ENCODE measurements around the gene KRTAP4-5. TPM values are rescaled to one million over a fixed set of nuclear protein-coding genes. Genes with fewer than 3 reads are reported as not detected.
"Not testable (repeated sequence)": the region's sequence is repeated elsewhere in the genome, so short reads cannot be mapped to it uniquely, and the experiment has no call there.

The KRTAP4-5 gene
- total RNA-seq, 1 donor from 2014 or later, result not detected

GRCh38 chr17:41145261-41145660 lies 4.4 kb downstream of the KRTAP4-5 start:
- H3K4me3 Mint-ChIP-seq (ENCODE audit: unreplicated experiment), result no peak overlapping the region
- H3K27me3 Mint-ChIP-seq (ENCODE audit: unreplicated experiment), result no peaks in the 10 kb centered on the region
- no peak for TF ChIP-seq CTCF (IDR thresholded peaks at IDR 0.05)
- H3K36me3 Mint-ChIP-seq (ENCODE audit: unreplicated experiment), result peaks cover 10% of the 10 kb centered on the region
- no peak overlapping the region for H3K27ac Mint-ChIP-seq (ENCODE audit: unreplicated experiment)
- peaks cover 25% of the 10 kb centered on the region for H3K9me3 Mint-ChIP-seq (ENCODE audit: unreplicated experiment)
- no peak for DNase-seq (ENCODE audit: extremely low spot score, unreplicated experiment)
- H3K4me1 Mint-ChIP-seq (ENCODE audit: unreplicated experiment), result peaks cover 6% of the 10 kb centered on the region

GRCh38 chr17:41144846-41145245 lies 4.8 kb downstream of the KRTAP4-5 start:
- Mint-ChIP-seq H3K36me3 (ENCODE audit: unreplicated experiment) (peaks cover 10% of the 10 kb centered on the region), H3K4me3 (ENCODE audit: unreplicated experiment) (no peak overlapping the region), H3K27me3 (ENCODE audit: unreplicated experiment) (no peaks in the 10 kb centered on the region), H3K4me1 (ENCODE audit: unreplicated experiment) (peaks cover 6% of the 10 kb centered on the region), H3K9me3 (ENCODE audit: unreplicated experiment) (peaks cover 25% of the 10 kb centered on the region), H3K27ac (ENCODE audit: unreplicated experiment) (no peak overlapping the region)
- DNase-seq (ENCODE audit: extremely low spot score, unreplicated experiment), result no peak
- no peak for TF ChIP-seq CTCF (IDR thresholded peaks at IDR 0.05)

DNA sequence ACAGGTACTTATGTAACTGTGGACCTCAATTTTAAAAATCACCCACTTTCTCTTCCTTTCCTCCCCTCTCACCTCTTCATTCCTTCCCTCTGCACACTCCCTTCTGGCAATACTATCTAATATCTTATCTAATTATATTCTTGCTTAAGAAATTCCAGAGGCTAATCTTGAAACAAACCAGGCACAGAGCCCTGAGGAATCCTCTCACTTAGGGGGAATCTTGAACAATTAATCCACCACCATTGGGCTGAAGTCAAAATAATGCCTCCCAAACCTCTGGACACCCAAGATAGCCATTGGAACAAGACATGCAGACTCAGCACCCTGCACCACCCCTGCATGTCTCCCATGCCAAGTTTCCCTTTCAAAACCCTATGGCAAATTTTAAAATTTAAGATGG lies 8.3 kb downstream of the KRTAP4-5 start:
- no peak for DNase-seq (ENCODE audit: extremely low spot score, unreplicated experiment)
- Mint-ChIP-seq H3K27ac (ENCODE audit: unreplicated experiment) (no peak overlapping the region), H3K4me1 (ENCODE audit: unreplicated experiment) (peaks cover 6% of the 10 kb centered on the region), H3K4me3 (ENCODE audit: unreplicated experiment) (no peak overlapping the region), H3K36me3 (ENCODE audit: unreplicated experiment) (peaks cover 17% of the 10 kb centered on the region), H3K27me3 (ENCODE audit: unreplicated experiment) (no peaks in the 10 kb centered on the region), H3K9me3 (ENCODE audit: unreplicated experiment) (peaks cover 40% of the 10 kb centered on the region)
- TF ChIP-seq CTCF (IDR thresholded peaks at IDR 0.05), result no peak

DNA sequence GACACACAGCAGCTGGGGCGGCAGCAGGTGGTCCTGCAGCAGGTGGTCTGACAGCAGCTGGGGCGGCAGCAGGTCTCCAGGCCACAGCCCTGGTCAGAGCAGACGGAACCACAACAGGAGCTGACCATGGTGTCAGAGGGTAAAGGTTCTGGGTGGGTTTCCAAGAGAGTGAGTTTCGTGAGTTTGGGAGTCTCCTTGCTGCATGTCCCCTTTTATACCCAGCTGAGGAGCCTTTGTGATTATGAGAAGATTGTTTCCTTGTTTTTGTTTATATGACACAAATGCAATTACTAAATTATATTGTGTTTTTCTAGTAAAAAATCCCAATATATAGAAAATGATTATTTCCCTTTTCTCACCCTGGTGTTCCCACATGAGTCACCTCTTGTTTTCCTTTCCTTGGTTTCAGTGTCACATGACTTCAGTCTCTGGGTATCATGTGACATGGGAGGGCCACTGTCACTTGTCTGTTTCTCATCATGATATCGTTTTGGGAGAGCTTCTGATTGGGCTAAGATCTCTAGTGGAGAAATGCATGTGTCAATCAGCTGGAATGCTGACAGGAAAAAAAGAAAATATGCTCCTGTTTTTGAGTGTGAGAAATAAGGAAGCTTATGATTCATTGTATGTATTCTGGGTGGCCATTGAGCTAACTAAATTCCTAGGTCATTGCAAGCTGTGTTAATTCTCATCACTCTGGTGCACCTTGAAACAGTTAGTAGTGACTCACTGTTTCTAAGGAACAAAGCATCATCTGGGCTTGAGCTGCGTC lies 9.1 kb downstream of the KRTAP4-5 start, which contains the start of gene KRTAP4-6:
KRTAP4-6 (minus strand) TSS at position 185 of the 772 bp plus-strand sequence; CDS start at position 128, 57 bp downstream.
- TF ChIP-seq CTCF (IDR thresholded peaks at IDR 0.05), result no peak
- H3K36me3 Mint-ChIP-seq (ENCODE audit: unreplicated experiment), result peaks cover 17% of the 10 kb centered on the region
- H3K27me3 Mint-ChIP-seq (ENCODE audit: unreplicated experiment), result no peaks in the 10 kb centered on the region
- peak within 1 kb of the TSS; percentile 32 for H3K27ac Mint-ChIP-seq (ENCODE audit: unreplicated experiment)
- no peak within 1 kb of the TSS for H3K4me3 Mint-ChIP-seq (ENCODE audit: unreplicated experiment)
- no peak for DNase-seq (ENCODE audit: extremely low spot score, unreplicated experiment)
- H3K4me1 Mint-ChIP-seq (ENCODE audit: unreplicated experiment), result peaks cover 6% of the 10 kb centered on the region
- H3K9me3 Mint-ChIP-seq (ENCODE audit: unreplicated experiment), result peaks cover 40% of the 10 kb centered on the region

GRCh38 chr17:41139865-41140264 lies 9.8 kb downstream of the KRTAP4-5 start:
- not testable (repeated sequence) for DNase-seq (ENCODE audit: extremely low spot score, unreplicated experiment); H3K4me1 Mint-ChIP-seq (ENCODE audit: unreplicated experiment); H3K27me3 Mint-ChIP-seq (ENCODE audit: unreplicated experiment); H3K4me3 Mint-ChIP-seq (ENCODE audit: unreplicated experiment); H3K27ac Mint-ChIP-seq (ENCODE audit: unreplicated experiment)
- Mint-ChIP-seq H3K36me3 (ENCODE audit: unreplicated experiment) (peaks cover 17% of the 10 kb centered on the region), H3K9me3 (ENCODE audit: unreplicated experiment) (peaks cover 40% of the 10 kb centered on the region)

All from osteocyte (in vitro differentiated cells).